Esophagus squamous epithelium (tissue), 5 donors: ENCODE data around the gene GYG2. TPM values are rescaled to one million over a fixed set of nuclear protein-coding genes. Genes with fewer than 3 reads are reported as not detected.

Experiments used
- DNase-seq: peaks from one replicate; lab custom pipeline; 2025; lab: John Stamatoyannopoulos, UW
- H3K27ac ChIP-seq, 4 donors: fragments of 200-600 bp; sonication (generic); one replicate each; pipeline ENCODE4 v1.5.1; 2016 to 2019; ENCODE audit warnings: mild to moderate bottlenecking in 1 of 4
- H3K27me3 ChIP-seq, 4 donors: fragments of 200-600 bp; sonication (generic); 1 replicate in 3 of 4; 2 replicates in 1 of 4; pipeline versions ENCODE4 v1.5.1 to v1.6.0; 2017 to 2021; ENCODE audit warnings: antibody characterized with exemption in 1 of 4
- H3K36me3 ChIP-seq, 3 donors: fragments of 200-600 bp; sonication (generic); one replicate each; pipeline ENCODE4 v1.5.1; 2016 to 2019
- H3K4me1 ChIP-seq, 3 donors: fragments of 200-600 bp; sonication (generic); one replicate each; pipeline ENCODE4 v1.5.1; 2017 to 2019
- H3K4me3 ChIP-seq, 4 donors: fragments of 200-600 bp; sonication (generic); 1 replicate in 3 of 4; 2 replicates in 1 of 4; pipeline ENCODE4 v1.5.1; 2016 to 2019; ENCODE audit warnings: mild to moderate bottlenecking in 2 of 4, moderate library complexity in 1 of 4
- H3K9me3 ChIP-seq, 3 donors: fragments of 200-600 bp; sonication (generic); one replicate each; pipeline ENCODE4 v1.5.1; 2016 to 2019
- POLR2A ChIP-seq, 4 donors: fragments of 450-650 bp; IDR thresholded peaks; one replicate each; pipeline ENCODE4 v1.6.1; 2017; ENCODE audit warnings: antibody characterized with exemption in 4 of 4, mild to moderate bottlenecking in 4 of 4, moderate library complexity in 3 of 4
- WGBS, 2 donors: methylation state at CpG; one replicate each; pipeline ENCODE4 v1.1.5; 2018; 5-methylcytosine and 5-hydroxymethylcytosine counted together
- intact Hi-C: fragments of 100-400 bp; cut with DNase I; formaldehyde crosslinking; loops from one replicate; pipeline ENCODE4 v1.15.0; 2022
- total RNA-seq, 4 donors: library from RNA; depleted of rRNA; stranded (reverse); fragments of >200 nt; gene quantifications; one replicate each; pipeline ENCODE4 v1.1.0, GENCODE V29; 2016
- TF ChIP-seq, protein P1 (sequence below), 6 experiments: fragments of 450-650 bp in 4 of 6; fragments of 200-600 bp in 2 of 6; sonication (generic) in 2 of 6; IDR thresholded peaks; one replicate each; pipeline ENCODE4 v1.5.1; 2016 to 2019; ENCODE audit warnings: antibody characterized with exemption in 6 of 6, mild to moderate bottlenecking in 4 of 6, moderate library complexity in 4 of 6
- donor health status: DM: yes; HTN: yes; CAD: no.

GYG2 gene
- total RNA-seq, 4 donors from 2014 or later: 0.42 to 1.7 (median 0.95) TPM; not detected in 1

DNA sequence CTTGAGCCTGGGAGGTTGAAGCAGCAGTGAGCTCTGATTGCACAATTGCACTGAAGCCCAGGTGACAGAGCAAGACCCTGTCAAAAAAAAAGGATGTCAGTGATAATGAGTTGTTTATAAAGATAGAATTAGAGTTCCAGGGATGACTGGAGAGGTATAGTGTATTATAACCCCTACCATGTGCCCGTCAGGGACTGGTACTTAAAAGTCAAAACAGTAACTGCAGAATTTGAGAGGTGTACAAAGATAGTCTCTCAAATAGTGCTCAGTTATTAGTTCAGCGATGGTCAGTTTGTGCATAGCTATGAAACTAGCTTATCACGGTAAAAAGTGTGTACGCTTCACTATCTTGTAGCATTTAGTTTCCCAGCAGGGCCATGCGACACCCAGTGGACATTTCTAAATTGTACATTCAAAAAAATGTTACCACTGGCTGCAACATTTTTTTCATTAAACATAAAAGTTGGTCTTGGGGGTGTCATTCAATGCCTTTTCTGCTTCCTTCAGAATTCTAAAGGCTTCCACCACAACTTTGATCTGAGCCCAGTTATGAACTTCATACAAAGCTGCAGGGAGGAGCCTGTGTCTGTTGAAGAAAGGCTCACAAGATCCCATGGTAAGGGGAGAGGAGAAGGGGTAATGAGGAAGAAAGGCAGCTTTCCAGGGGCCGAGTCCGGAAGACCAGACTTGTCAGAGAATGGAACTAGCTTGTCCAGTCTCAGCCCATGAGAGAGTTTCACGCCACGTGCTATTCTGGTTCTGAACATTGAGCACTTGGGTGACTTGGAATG is 9.2 kb upstream of the GYG2 start:
- 46 to 48% methylated on average over 4 to 9 of the region's 9 CpGs for WGBS, 2 donors
- H3K4me3 ChIP-seq: no peak overlapping the region
- intact Hi-C loops: loop anchor here (10.0 kb wide), 2 partner anchors 115 to 175 kb away; no protein-coding TSS in a partner anchor
- H3K27ac ChIP-seq: no peak overlapping the region
- H3K36me3 ChIP-seq: no peaks in the 10 kb centered on the region
- H3K9me3 ChIP-seq: no peaks in the 10 kb centered on the region
- TF ChIP-seq POLR2A (IDR thresholded peaks at IDR 0.05): no peak
- TF ChIP-seq, protein P1, sequence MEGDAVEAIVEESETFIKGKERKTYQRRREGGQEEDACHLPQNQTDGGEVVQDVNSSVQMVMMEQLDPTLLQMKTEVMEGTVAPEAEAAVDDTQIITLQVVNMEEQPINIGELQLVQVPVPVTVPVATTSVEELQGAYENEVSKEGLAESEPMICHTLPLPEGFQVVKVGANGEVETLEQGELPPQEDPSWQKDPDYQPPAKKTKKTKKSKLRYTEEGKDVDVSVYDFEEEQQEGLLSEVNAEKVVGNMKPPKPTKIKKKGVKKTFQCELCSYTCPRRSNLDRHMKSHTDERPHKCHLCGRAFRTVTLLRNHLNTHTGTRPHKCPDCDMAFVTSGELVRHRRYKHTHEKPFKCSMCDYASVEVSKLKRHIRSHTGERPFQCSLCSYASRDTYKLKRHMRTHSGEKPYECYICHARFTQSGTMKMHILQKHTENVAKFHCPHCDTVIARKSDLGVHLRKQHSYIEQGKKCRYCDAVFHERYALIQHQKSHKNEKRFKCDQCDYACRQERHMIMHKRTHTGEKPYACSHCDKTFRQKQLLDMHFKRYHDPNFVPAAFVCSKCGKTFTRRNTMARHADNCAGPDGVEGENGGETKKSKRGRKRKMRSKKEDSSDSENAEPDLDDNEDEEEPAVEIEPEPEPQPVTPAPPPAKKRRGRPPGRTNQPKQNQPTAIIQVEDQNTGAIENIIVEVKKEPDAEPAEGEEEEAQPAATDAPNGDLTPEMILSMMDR (IDR thresholded peaks at IDR 0.05): peak in 5 of 6 experiments; percentile 9 to 49 (median 24)
- no peaks in the 10 kb centered on the region for H3K27me3 ChIP-seq
- no peaks in the 10 kb centered on the region for H3K4me1 ChIP-seq
- no peak for DNase-seq

DNA sequence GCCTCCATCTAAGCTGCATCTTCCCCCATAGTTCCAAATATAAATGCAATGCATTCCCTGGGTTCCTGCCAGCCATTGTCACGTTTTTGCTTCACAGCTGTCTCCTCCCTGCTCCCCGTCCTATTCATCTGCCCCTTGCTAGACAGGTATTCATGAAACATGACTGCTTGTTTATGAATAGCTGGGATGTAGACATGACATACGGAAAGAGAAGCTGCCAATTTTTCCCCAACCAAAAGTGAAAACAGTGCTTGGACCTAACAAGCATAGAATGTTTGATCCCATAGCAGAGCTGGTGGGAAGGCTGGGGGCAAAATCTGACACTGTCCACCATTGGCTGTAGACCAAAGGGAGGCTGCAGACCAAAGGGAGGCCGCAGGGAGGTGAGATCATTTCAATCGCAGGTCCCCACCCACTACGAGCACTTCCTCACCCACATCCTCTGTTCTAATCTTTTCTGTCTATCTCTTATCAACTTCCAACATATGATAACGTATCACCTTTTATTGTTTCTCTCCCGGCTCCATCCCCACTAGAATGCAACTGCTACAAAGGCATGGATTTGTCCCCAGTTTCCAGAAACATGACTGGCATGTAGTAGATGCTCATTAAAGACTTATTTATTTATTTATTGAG is 8.5 kb upstream of the GYG2 start:
- intact Hi-C loops: no loop called here
- Histone ChIP-seq H3K4me1 (no peaks in the 10 kb centered on the region), H3K4me3 (no peak overlapping the region), H3K27ac (no peak overlapping the region), H3K9me3 (no peaks in the 10 kb centered on the region), H3K27me3 (no peaks in the 10 kb centered on the region), H3K36me3 (no peaks in the 10 kb centered on the region)
- DNase-seq: no peak
- 51 to 55% methylated on average over 4 to 8 of the region's 8 CpGs for WGBS, 2 donors
- TF ChIP-seq, protein P1 (IDR thresholded peaks at IDR 0.05): no peak
- TF ChIP-seq POLR2A (IDR thresholded peaks at IDR 0.05): no peak

DNA sequence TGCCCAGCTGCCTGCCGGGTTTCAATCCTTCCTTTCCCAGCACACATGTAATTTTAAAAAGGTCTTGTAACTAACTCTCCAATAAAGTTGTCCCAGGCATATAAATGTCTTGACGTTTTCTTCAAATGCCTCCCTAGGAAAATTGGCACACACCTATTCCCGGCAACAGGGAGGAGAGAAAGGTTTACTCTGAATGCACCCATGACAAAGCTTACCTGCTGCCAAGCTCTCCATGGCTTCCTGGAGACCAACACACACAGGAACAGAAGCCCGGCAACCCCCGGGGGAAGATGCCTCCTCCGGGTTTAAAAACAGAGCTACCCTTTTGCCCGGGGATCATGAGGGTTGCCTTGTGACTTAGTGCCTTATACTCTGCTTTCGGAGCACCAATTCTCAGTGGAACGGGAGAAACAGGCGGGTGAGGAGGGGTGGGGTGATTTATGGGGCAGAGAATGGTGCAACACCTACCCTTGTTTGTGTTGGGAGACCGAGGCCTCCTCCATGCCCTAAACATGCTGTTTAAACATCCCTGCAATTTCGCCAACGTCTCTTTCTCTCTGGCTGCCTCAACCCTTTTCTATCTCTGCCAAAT is 4.8 kb upstream of the GYG2 start:
- no peak overlapping the region for H3K4me3 ChIP-seq
- no peak overlapping the region for H3K27ac ChIP-seq
- H3K9me3 ChIP-seq: no peaks in the 10 kb centered on the region
- H3K27me3 ChIP-seq: peaks cover 0 to 3% (median 0%) of the 10 kb centered on the region in 4 donors
- no peaks in the 10 kb centered on the region for H3K36me3 ChIP-seq
- TF ChIP-seq, protein P1 (IDR thresholded peaks at IDR 0.05): no peak
- no peak for TF ChIP-seq POLR2A (IDR thresholded peaks at IDR 0.05)
- peaks cover 0 to 5% (median 0%) of the 10 kb centered on the region in 3 donors for H3K4me1 ChIP-seq
- WGBS, 2 donors: 39 to 43% methylated on average over 4 to 10 of the region's 13 CpGs
- DNase-seq: no peak
- intact Hi-C loops: no loop called here

DNA sequence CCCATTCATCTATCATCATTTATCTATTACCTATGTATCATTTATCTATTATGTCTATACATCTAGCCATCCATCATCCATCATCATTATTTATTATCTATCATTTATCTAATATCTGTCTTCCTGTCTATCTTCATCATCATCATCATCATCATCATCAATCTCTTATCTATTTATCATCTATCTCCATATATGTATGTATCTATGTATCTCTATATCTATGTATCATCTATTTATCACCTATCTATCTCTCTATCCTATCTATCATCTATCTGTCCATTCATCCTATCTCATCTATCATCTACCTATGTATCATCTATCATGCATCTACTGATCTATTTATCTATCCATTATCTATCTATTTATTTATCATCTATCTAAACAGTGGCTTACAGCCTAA is 3.8 kb upstream of the GYG2 start:
- intact Hi-C loops: no loop called here
- H3K36me3 ChIP-seq: no peaks in the 10 kb centered on the region
- H3K4me1 ChIP-seq: peaks cover 0 to 15% (median 6%) of the 10 kb centered on the region in 3 donors
- peaks cover 0 to 13% (median 0%) of the 10 kb centered on the region in 4 donors for H3K27me3 ChIP-seq
- H3K4me3 ChIP-seq: no peak overlapping the region
- TF ChIP-seq, protein P1 (IDR thresholded peaks at IDR 0.05): no peak
- no peak for TF ChIP-seq POLR2A (IDR thresholded peaks at IDR 0.05)
- H3K27ac ChIP-seq: no peak overlapping the region
- DNase-seq: no peak
- H3K9me3 ChIP-seq: no peaks in the 10 kb centered on the region
